ENCODE measurements around the gene DCC.

DCC gene

DNA sequence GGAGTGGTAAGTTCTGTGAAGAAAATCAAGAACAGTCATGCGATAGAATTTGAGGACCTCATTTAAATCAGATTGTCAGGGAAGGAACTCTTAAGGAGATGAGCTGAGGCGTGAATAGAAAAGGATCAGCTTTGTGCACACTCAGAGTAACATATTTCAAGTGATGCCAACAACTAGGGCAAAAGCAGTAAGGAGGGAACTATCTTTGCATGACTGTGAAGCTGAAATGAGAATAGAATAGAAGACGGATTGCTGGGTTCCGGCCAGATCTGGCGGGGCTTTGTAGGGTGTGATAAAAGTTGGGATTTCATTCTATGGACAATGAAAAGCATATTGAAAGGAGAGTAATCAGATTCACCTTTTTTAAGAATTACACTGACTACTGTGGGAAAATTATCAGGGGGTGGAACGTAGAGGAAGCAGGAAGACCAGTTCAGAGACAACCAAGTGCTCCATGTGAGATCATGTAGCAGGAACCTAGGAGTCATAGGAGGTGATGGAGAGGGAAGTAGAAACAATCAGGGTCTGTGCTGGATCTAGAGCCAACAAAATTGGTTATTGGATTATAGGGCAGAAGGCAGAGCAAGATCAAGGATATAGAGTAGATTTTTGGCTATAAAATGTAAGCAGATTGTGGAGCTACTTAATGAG, 884.3 kb downstream of the DCC start:
- DNase-seq (ENCODE audit: low read depth) = no peak
- TF ChIP-seq, protein P1, sequence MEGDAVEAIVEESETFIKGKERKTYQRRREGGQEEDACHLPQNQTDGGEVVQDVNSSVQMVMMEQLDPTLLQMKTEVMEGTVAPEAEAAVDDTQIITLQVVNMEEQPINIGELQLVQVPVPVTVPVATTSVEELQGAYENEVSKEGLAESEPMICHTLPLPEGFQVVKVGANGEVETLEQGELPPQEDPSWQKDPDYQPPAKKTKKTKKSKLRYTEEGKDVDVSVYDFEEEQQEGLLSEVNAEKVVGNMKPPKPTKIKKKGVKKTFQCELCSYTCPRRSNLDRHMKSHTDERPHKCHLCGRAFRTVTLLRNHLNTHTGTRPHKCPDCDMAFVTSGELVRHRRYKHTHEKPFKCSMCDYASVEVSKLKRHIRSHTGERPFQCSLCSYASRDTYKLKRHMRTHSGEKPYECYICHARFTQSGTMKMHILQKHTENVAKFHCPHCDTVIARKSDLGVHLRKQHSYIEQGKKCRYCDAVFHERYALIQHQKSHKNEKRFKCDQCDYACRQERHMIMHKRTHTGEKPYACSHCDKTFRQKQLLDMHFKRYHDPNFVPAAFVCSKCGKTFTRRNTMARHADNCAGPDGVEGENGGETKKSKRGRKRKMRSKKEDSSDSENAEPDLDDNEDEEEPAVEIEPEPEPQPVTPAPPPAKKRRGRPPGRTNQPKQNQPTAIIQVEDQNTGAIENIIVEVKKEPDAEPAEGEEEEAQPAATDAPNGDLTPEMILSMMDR (conservative IDR thresholded peaks at IDR 0.05; ENCODE audit: low read length) = no peak
- no peak overlapping the region for H3K4me3 ChIP-seq (ENCODE audit: low read length)

DNA sequence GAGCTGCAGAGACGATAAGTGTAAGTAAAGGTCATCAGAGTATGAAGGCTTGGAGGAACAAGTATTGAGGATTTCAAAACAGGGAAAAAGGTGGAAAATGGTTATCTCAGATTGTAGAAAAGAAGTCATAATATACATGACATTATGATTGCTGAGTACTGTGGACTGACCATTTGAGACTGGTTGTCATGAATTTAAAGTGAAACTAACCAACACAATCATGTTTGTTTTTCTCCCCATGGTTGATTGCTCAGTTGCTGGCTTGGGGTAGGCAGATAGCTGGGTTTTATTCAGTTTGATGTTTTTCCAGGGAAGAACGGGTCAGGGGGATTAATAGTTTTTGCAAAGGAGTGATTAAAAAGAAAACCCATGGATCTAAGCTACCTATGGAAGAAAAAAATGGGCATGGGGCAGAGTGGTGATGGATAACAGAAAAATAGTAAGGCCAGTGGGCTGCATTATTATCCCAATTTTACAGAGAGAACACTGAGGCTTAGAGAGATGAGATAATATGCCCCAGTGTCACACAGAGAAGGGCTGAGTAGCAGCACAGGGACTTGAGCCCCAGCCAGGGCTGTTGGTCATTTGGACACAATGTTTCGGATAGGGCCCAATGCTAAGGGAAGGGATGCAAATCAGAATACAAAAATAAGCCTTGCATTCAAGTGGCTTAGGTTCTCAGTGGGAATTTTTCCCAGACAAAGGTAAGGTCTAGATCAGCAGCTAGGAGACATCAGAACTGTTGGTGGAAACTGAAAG, 885.7 kb downstream of the DCC start:
- H3K4me3 ChIP-seq (ENCODE audit: low read length) = no peak overlapping the region
- TF ChIP-seq, protein P1 (conservative IDR thresholded peaks at IDR 0.05; ENCODE audit: low read length) = no peak
- no peak for DNase-seq (ENCODE audit: low read depth)

DNA sequence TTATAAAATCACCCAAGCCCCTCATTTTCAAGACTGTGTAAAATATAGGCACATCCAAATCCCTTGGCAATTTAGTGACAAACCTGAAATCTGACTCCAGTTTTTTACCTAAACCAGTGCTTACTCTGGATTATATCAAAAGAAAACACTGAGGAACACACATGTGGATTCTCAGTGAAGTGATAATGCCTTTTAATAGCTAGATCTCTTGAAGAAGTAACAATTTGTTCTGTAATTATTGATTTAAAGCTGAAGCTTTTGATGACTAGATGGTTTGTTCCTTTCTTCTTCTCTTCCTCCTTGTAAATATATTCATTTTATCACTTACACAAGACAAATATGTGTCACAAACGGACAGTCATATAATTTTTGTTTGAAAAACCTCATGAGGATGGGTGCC, 894.6 kb downstream of the DCC start:
- no peak for DNase-seq (ENCODE audit: low read depth)
- H3K4me3 ChIP-seq (ENCODE audit: low read length) = no peak overlapping the region
- TF ChIP-seq, protein P1 (conservative IDR thresholded peaks at IDR 0.05; ENCODE audit: low read length) = no peak

DNA sequence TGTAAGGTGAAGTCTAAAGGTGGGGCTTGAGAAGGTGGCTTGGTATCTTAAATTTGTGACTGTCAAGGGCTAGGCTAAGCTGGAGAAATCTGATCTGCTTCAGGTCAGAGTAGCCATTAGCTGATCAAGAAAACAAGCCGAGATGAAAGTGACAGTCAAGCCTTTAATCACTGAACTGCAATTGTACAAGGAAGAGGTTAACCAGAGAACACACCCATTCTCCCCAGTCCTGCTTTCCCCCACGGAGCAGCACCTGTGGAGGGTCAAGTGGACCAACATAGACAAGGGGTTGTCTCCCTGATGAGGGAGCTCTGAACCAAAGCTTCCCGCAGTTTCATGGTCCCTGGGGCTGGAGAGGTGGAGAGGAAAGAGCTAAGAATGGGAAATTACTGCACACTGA, 901.2 kb downstream of the DCC start:
- TF ChIP-seq, protein P1 (conservative IDR thresholded peaks at IDR 0.05; ENCODE audit: low read length) = no peak
- no peak for DNase-seq (ENCODE audit: low read depth)
- no peak overlapping the region for H3K4me3 ChIP-seq (ENCODE audit: low read length)

DNA sequence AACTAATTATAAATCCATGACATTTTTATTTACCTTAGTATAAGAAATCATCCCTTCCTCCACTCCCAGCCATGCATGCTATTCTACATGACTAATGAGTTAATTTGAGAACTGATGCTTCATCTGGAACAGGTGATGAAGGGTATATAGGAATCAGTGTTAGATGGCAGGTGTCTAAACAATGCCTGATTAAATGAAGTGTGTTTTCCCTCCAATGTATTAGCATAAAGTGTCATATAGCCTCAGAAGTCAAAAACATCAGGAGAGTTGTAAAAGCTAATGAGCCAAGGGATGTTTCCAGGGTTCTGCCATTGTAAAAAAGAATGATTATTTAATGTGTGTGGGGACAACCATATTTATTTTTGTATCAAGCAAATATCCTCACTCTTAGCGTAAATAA, 913.8 kb downstream of the DCC start:
- TF ChIP-seq, protein P1 (conservative IDR thresholded peaks at IDR 0.05; ENCODE audit: low read length) = no peak
- no peak overlapping the region for H3K4me3 ChIP-seq (ENCODE audit: low read length)
- no peak for DNase-seq (ENCODE audit: low read depth)

DNA sequence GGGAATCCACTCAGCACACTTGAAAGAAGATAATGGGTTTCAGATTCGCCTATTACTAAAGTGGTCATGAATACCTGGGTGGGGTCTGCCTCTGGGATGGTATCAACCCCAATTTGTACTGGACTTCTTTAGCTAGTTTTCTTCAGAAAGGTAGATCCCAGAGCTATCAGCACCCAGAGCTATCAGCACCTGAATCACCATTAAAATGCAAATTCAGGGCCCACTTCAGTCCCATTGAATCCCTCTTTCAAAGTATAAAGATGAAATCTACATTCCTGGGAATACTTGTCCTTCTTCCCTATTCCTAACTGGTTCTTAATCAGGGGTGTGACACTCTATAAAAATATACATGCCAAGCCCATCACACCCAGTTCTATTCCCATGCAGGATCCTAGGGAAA, 914.3 kb downstream of the DCC start:
- H3K4me3 ChIP-seq (ENCODE audit: low read length) = no peak overlapping the region
- TF ChIP-seq, protein P1 (conservative IDR thresholded peaks at IDR 0.05; ENCODE audit: low read length) = no peak
- no peak for DNase-seq (ENCODE audit: low read depth)

DNA sequence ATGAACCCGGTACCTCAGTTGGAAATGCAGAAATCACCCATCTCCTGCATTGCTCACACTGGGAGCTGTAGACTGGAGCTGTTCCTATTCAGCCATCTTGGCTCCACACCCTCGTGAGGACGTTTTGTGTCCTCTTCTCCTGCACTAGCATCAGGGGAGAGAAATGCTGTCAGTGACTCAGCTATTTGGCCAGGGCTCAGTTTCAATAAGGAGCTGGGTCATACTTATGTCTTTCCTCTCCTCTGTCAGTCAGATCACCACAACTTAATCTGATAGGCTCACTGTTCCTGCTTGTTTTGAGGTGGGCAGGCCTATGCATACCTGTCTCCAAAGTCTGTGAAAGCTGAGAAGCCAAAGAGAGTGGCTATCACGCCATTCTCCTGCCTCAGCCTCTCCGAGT, 921.2 kb downstream of the DCC start:
- H3K4me3 ChIP-seq (ENCODE audit: low read length) = no peak overlapping the region
- TF ChIP-seq, protein P1 (conservative IDR thresholded peaks at IDR 0.05; ENCODE audit: low read length) = no peak
- DNase-seq (ENCODE audit: low read depth) = no peak

Measured in AG10803 (cell line).